Trophoblast cell (in vitro differentiated cells and primary cell): ENCODE data around the gene ELMOD1.

Source experiments
- DNase-seq, 2 donors: peaks; one replicate each; pipeline ENCODE4 v3.0.0-alpha.2; 2016
- H2AFZ ChIP-seq: 2 replicates; pipeline ENCODE4 v1.6.1; 2013; ENCODE audit warnings: low read length, moderate library complexity, mild to moderate bottlenecking; ENCODE audit not compliant: insufficient read depth, poor library complexity
- H2AK5ac ChIP-seq: 2 replicates; pipeline ENCODE4 v1.6.1; 2013; ENCODE audit warnings: mild to moderate bottlenecking, low read length
- H2BK120ac ChIP-seq: 2 replicates; pipeline ENCODE4 v1.6.1; 2013; ENCODE audit warnings: low read length, mild to moderate bottlenecking, moderate library complexity; ENCODE audit not compliant: insufficient read depth, poor library complexity
- H2BK12ac ChIP-seq: 2 replicates; pipeline ENCODE4 v1.6.1; 2013; ENCODE audit warnings: mild to moderate bottlenecking, low read length, moderate library complexity
- H2BK5ac ChIP-seq: 2 replicates; pipeline ENCODE4 v1.6.1; 2013; ENCODE audit warnings: low read length, low read depth, moderate library complexity, mild to moderate bottlenecking; ENCODE audit not compliant: poor library complexity
- H3K14ac ChIP-seq: 2 replicates; pipeline ENCODE4 v1.6.1; 2013; ENCODE audit warnings: mild to moderate bottlenecking, low read length
- H3K18ac ChIP-seq: 2 replicates; pipeline ENCODE4 v1.6.1; 2013; ENCODE audit warnings: mild to moderate bottlenecking, low read length
- H3K23ac ChIP-seq: 2 replicates; pipeline ENCODE4 v1.6.1; 2013; ENCODE audit warnings: low read length
- H3K27ac ChIP-seq: 2 replicates; pipeline ENCODE4 v1.5.1; 2013; ENCODE audit warnings: low read depth, mild to moderate bottlenecking, inconsistent platforms, low read length, moderate library complexity
- H3K27me3 ChIP-seq: 2 replicates; pipeline ENCODE4 v1.6.1; 2013; ENCODE audit warnings: inconsistent platforms, mild to moderate bottlenecking, low read length, moderate library complexity; ENCODE audit not compliant: insufficient read depth
- H3K36me3 ChIP-seq, 2 experiments: 1 replicate in 1 of 2; 2 replicates in 1 of 2; pipeline ENCODE4 v1.6.1; 2013; ENCODE audit warnings: low read length in 2 of 2, mild to moderate bottlenecking in 2 of 2, moderate library complexity in 1 of 2; ENCODE audit not compliant: insufficient read depth in 2 of 2, control insufficient read depth in 1 of 2
- H3K4ac ChIP-seq: 2 replicates; pipeline ENCODE4 v1.6.1; 2013; ENCODE audit warnings: low read depth, mild to moderate bottlenecking, low read length, moderate library complexity
- H3K4me1 ChIP-seq, 2 experiments: 1 replicate in 1 of 2; 2 replicates in 1 of 2; pipeline ENCODE4 v1.6.1; 2013; ENCODE audit warnings: low read length in 2 of 2, mild to moderate bottlenecking in 2 of 2, moderate library complexity in 1 of 2; ENCODE audit not compliant: insufficient read depth in 2 of 2, control insufficient read depth in 1 of 2
- H3K4me2 ChIP-seq: 2 replicates; pipeline ENCODE4 v1.6.1; 2013; ENCODE audit warnings: inconsistent platforms, mild to moderate bottlenecking, low read length, moderate library complexity
- H3K4me3 ChIP-seq: 2 replicates; pipeline ENCODE4 v1.5.1; 2013; ENCODE audit warnings: mild to moderate bottlenecking, low read depth, low read length, inconsistent platforms
- H3K79me1 ChIP-seq: one replicate; pipeline ENCODE4 v1.6.1; 2013; ENCODE audit warnings: low read length
- H3K79me2 ChIP-seq: 2 replicates; pipeline ENCODE4 v1.6.1; 2013; ENCODE audit warnings: low read length, mild to moderate bottlenecking; ENCODE audit not compliant: control insufficient read depth, insufficient read depth, poor library complexity
- H3K9ac ChIP-seq: 2 replicates; pipeline ENCODE4 v1.6.1; 2013; ENCODE audit warnings: mild to moderate bottlenecking, low read length
- H3K9me3 ChIP-seq: 2 replicates; pipeline ENCODE4 v1.6.1; 2013; ENCODE audit warnings: low read depth, mild to moderate bottlenecking, control low read depth, inconsistent platforms, low read length; ENCODE audit not compliant: insufficient read depth
- H4K12ac ChIP-seq: 2 replicates; pipeline ENCODE4 v1.6.1; 2013; ENCODE audit warnings: low read depth, mild to moderate bottlenecking, low read length, moderate library complexity
- H4K8ac ChIP-seq: 2 replicates; pipeline ENCODE4 v1.6.1; 2013; ENCODE audit warnings: low read depth, mild to moderate bottlenecking, low read length, moderate library complexity
- H4K91ac ChIP-seq: one replicate; pipeline ENCODE4 v1.6.1; 2013; ENCODE audit warnings: low read depth, mild to moderate bottlenecking, low read length, moderate library complexity
- WGBS: extraction: QIAGEN DNeasy Blood & Tissue Kit; methylation state at CpG from one replicate; pipeline ENCODE4 v1.1.7; 2013; ENCODE audit warnings: missing lambda C conversion rate; ENCODE audit not compliant: insufficient read length, insufficient coverage; ENCODE audit errors: extremely low coverage; 5-methylcytosine and 5-hydroxymethylcytosine counted together

ELMOD1 gene

DNA sequence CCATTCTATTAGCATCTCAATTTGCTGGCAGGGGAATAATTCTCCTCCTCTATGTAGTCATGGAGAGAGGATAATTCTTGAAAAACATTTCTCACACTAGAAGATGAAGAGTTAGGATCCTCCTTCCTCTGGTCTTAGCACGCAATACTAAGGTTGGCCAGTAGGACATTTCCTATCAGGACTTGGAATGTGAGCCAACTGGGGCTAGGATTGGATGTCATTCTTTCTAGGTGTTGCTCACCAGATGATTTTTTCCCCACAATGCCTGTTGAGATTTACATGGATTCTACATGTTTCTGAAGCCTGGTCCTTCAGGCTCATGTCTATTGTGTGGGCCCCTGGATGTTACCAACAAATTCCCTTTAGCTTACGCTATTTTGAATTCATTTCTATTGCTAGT lies 92.9 kb downstream of the ELMOD1 start:
- Histone ChIP-seq H4K12ac (no peak overlapping the region), H4K8ac (no peak overlapping the region), H3K36me3 (no peaks in the 10 kb centered on the region), H3K79me2 (no peaks in the 10 kb centered on the region), H3K14ac (no peak overlapping the region), H3K9ac (no peak overlapping the region), H2BK120ac (no peak overlapping the region), H2BK12ac (no peak overlapping the region), H3K27me3 (no peaks in the 10 kb centered on the region), H4K91ac (no peak overlapping the region), H3K9me3 (no peaks in the 10 kb centered on the region), H3K4me3 (no peak overlapping the region), H3K4me2 (no peak overlapping the region), H3K79me1 (no peaks in the 10 kb centered on the region), H3K23ac (no peak overlapping the region), H3K27ac (no peak overlapping the region), H3K4ac (no peak overlapping the region), H2AFZ (no peak overlapping the region), H2AK5ac (no peak overlapping the region), H3K4me1 (no peaks in the 10 kb centered on the region), H2BK5ac (no peak overlapping the region), H3K18ac (no peak overlapping the region)
- DNase-seq = peak in 1 of 2 donors; percentile 39
- WGBS = no CpG with 5 or more reads among the region's 2 CpGs

DNA sequence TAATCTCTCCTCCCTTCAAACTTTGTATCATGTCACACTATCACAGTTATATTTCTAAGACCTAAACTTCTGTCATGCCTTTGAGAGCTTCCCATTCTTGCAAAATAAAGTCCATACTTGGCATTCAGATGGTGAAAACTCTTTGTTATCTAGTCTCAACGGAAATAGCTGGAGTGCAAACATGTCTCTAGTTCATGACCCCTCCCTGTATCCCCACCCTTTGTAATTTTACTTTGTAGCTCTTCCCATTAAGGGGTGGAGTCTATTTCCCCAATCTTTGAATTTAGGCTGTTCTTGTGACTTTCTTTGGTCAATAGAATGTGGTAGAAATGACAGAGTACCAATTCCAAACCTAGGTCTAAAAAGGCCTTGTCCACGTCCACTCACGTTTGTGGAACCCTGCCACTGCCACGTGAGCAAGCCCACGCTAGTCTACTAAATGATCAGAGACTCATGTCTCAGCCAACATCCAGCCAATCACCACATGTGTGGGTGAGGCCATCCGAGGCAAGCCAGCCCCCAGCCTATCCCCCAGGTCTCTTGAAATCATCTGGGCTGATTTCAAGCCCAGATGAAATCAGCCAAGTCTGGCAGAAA lies 97.5 kb downstream of the ELMOD1 start:
- Histone ChIP-seq H3K36me3 (no peaks in the 10 kb centered on the region), H4K12ac (no peak overlapping the region), H2BK12ac (no peak overlapping the region), H3K4me1 (no peaks in the 10 kb centered on the region), H4K8ac (no peak overlapping the region), H3K23ac (no peak overlapping the region), H3K79me2 (no peaks in the 10 kb centered on the region), H2AFZ (no peak overlapping the region), H3K4me3 (no peak overlapping the region), H2BK5ac (no peak overlapping the region), H3K27me3 (no peaks in the 10 kb centered on the region), H4K91ac (no peak overlapping the region), H3K9ac (no peak overlapping the region), H3K4ac (no peak overlapping the region), H3K18ac (no peak overlapping the region), H3K4me2 (no peak overlapping the region), H3K27ac (no peak overlapping the region), H3K9me3 (no peaks in the 10 kb centered on the region), H3K79me1 (no peaks in the 10 kb centered on the region), H2BK120ac (no peak overlapping the region), H3K14ac (no peak overlapping the region), H2AK5ac (no peak overlapping the region)
- DNase-seq = no peak
- WGBS = no CpG with 5 or more reads among the region's 6 CpGs

DNA sequence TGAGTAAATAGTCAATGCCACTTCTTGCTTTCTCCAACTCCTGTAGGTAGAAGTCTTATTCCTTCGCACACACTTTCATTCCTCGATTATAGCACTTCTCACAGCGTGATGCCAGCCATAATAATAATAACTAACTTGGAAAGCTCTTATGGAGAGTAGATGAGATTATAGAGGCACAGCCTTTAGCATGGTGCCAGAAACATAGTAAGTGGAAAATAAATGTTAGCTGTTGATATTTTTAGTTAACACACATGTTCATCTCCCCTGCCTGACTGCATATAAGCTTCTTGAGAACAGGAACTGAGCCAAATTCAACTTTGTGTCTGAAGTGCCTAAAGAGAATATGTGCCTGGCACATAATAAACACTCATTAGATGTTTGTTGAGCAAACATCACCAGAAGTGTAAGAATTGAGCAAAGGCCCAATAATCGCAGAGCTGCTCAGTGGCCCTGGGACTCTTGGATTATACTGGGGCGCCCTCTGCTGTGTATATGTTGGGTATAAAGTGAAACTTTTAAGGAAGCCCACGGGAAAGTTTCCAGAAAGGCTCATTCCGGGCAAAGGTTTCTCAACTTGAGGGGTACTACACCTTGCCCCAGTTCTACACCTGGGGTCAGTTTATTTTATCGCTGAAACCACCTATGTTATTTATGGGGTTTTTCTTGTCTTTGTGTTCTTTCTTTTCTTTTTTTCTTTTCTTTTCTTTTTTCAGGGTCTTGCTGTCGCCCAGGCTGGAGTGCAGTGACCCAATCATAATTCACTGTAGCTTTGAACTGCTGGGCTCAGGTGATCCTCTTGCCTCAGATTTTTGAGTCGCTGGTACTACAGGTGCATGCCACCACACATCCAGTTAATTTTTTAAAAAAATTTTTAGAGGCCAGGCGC lies 98.6 kb downstream of the ELMOD1 start:
- no CpG with 5 or more reads among the region's 11 CpGs for WGBS
- H3K18ac ChIP-seq = no peak overlapping the region
- no peak overlapping the region for H4K12ac ChIP-seq
- no peak overlapping the region for H3K14ac ChIP-seq
- H3K4me3 ChIP-seq = no peak overlapping the region
- no peak overlapping the region for H2AK5ac ChIP-seq
- peak; percentile 61 to 75 for DNase-seq
- no peak overlapping the region for H3K27ac ChIP-seq
- H3K9ac ChIP-seq = no peak overlapping the region
- no peak overlapping the region for H2BK120ac ChIP-seq
- H3K4ac ChIP-seq = no peak overlapping the region
- H3K79me2 ChIP-seq = no peaks in the 10 kb centered on the region
- H2BK12ac ChIP-seq = no peak overlapping the region
- no peaks in the 10 kb centered on the region for H3K36me3 ChIP-seq
- no peaks in the 10 kb centered on the region for H3K4me1 ChIP-seq
- no peak overlapping the region for H2AFZ ChIP-seq
- no peak overlapping the region for H4K91ac ChIP-seq
- H2BK5ac ChIP-seq = no peak overlapping the region
- H3K27me3 ChIP-seq = no peaks in the 10 kb centered on the region
- H3K9me3 ChIP-seq = no peaks in the 10 kb centered on the region
- no peak overlapping the region for H4K8ac ChIP-seq
- no peaks in the 10 kb centered on the region for H3K79me1 ChIP-seq
- no peak overlapping the region for H3K23ac ChIP-seq
- H3K4me2 ChIP-seq = no peak overlapping the region

DNA sequence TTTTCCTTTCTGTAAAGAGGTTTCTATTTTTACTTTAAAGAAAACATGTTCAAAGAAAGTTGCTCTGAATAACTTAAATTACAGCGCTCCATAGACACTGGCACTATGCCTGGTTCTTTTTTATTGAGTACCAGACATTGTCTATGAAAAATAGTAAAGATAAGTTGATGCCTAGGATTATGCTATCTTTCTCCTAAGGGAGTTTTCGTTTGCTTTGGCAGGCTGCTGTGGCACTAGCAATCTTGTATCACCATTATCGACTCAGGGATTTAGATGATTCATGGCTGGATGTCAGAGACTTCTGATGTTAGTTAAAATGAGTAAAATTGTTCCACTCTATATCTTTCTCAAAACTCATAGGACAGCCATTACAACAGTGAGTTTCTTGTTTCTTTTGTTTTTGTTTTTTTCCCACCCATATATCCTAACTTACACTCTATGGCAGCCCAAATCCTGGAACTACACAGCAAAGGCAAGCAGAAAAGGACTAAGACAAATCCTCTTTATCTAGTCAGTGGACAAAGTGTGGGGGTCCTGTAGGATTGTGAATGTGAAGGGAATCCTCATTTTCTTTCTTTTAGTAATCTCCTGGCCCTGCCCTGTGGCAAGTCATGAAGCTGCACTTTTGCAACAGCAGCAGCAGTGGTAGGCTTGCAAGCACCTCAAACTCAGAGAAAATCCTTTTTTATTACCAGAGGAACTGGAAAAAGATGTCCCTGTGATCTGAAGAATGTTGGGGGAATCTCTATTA lies 100.2 kb downstream of the ELMOD1 start:
- Histone ChIP-seq H3K4me2 (no peak overlapping the region), H3K4me3 (no peak overlapping the region), H3K79me2 (no peaks in the 10 kb centered on the region), H3K27ac (no peak overlapping the region), H3K9ac (no peak overlapping the region), H2BK5ac (no peak overlapping the region), H2AK5ac (no peak overlapping the region), H3K23ac (no peak overlapping the region), H4K12ac (no peak overlapping the region), H4K91ac (no peak overlapping the region), H3K18ac (no peak overlapping the region), H3K4ac (no peak overlapping the region), H2BK12ac (no peak overlapping the region), H3K9me3 (no peaks in the 10 kb centered on the region), H2AFZ (no peak overlapping the region), H3K27me3 (no peaks in the 10 kb centered on the region), H4K8ac (no peak overlapping the region), H3K36me3 (no peaks in the 10 kb centered on the region), H2BK120ac (no peak overlapping the region), H3K14ac (no peak overlapping the region), H3K79me1 (no peaks in the 10 kb centered on the region), H3K4me1 (no peaks in the 10 kb centered on the region)
- no CpG with 5 or more reads among the region's 3 CpGs for WGBS
- no peak for DNase-seq
